Measurements from ENCODE around the gene SH2B2.

SH2B2 gene

GRCh38 chr7:102255916-102256315 lies 30.8 kb upstream of the SH2B2 start:
- TF ChIP-seq GATA2 (IDR thresholded peaks at IDR 0.05; ENCODE audit: low read depth, low read length) = no peak
- TF ChIP-seq GATA3 (IDR thresholded peaks at IDR 0.05; ENCODE audit: low read depth, low read length) = no peak

- no peak for TF ChIP-seq GATA2 (IDR thresholded peaks at IDR 0.05; ENCODE audit: low read depth, low read length)
- TF ChIP-seq GATA3 (IDR thresholded peaks at IDR 0.05; ENCODE audit: low read depth, low read length) = no peak
Measured at GRCh38 chr7:102258073-102258748, 28.5 kb upstream of the SH2B2 start.

- TF ChIP-seq GATA2 (IDR thresholded peaks at IDR 0.05; ENCODE audit: low read depth, low read length) (peak; percentile 42), GATA3 (IDR thresholded peaks at IDR 0.05; ENCODE audit: low read depth, low read length) (no peak)
Measured at GRCh38 chr7:102258749-102259107, 27.9 kb upstream of the SH2B2 start.

GRCh38 chr7:102260856-102261255 lies 25.8 kb upstream of the SH2B2 start:
- no peak for TF ChIP-seq GATA3 (IDR thresholded peaks at IDR 0.05; ENCODE audit: low read depth, low read length)
- no peak for TF ChIP-seq GATA2 (IDR thresholded peaks at IDR 0.05; ENCODE audit: low read depth, low read length)

- TF ChIP-seq GATA3 (IDR thresholded peaks at IDR 0.05; ENCODE audit: low read depth, low read length) (no peak), GATA2 (IDR thresholded peaks at IDR 0.05; ENCODE audit: low read depth, low read length) (no peak)
Measured at GRCh38 chr7:102261451-102261850, 25.2 kb upstream of the SH2B2 start.

- TF ChIP-seq GATA2 (IDR thresholded peaks at IDR 0.05; ENCODE audit: low read depth, low read length) (no peak), GATA3 (IDR thresholded peaks at IDR 0.05; ENCODE audit: low read depth, low read length) (no peak)
Measured at GRCh38 chr7:102262546-102262945, 24.1 kb upstream of the SH2B2 start.

GRCh38 chr7:102264367-102264891 lies 22.2 kb upstream of the SH2B2 start:
- TF ChIP-seq GATA2 (IDR thresholded peaks at IDR 0.05; ENCODE audit: low read depth, low read length) (no peak), GATA3 (IDR thresholded peaks at IDR 0.05; ENCODE audit: low read depth, low read length) (no peak)

GRCh38 chr7:102266541-102266940 lies 20.1 kb upstream of the SH2B2 start:
- TF ChIP-seq GATA2 (IDR thresholded peaks at IDR 0.05; ENCODE audit: low read depth, low read length) (no peak), GATA3 (IDR thresholded peaks at IDR 0.05; ENCODE audit: low read depth, low read length) (no peak)

GRCh38 chr7:102268635-102269034 lies 18.0 kb upstream of the SH2B2 start:
- TF ChIP-seq GATA3 (IDR thresholded peaks at IDR 0.05; ENCODE audit: low read depth, low read length) (no peak), GATA2 (IDR thresholded peaks at IDR 0.05; ENCODE audit: low read depth, low read length) (no peak)

- TF ChIP-seq GATA3 (IDR thresholded peaks at IDR 0.05; ENCODE audit: low read depth, low read length) = no peak
- TF ChIP-seq GATA2 (IDR thresholded peaks at IDR 0.05; ENCODE audit: low read depth, low read length) = no peak
Measured at GRCh38 chr7:102270178-102270887, 16.3 kb upstream of the SH2B2 start.

GRCh38 chr7:102271158-102271798 lies 15.4 kb upstream of the SH2B2 start:
- TF ChIP-seq GATA2 (IDR thresholded peaks at IDR 0.05; ENCODE audit: low read depth, low read length) (no peak), GATA3 (IDR thresholded peaks at IDR 0.05; ENCODE audit: low read depth, low read length) (no peak)

- TF ChIP-seq GATA3 (IDR thresholded peaks at IDR 0.05; ENCODE audit: low read depth, low read length) = no peak
- TF ChIP-seq GATA2 (IDR thresholded peaks at IDR 0.05; ENCODE audit: low read depth, low read length) = no peak
Measured at GRCh38 chr7:102272075-102272916, 14.4 kb upstream of the SH2B2 start.

GRCh38 chr7:102272917-102273748 lies 13.5 kb upstream of the SH2B2 start:
- TF ChIP-seq GATA3 (IDR thresholded peaks at IDR 0.05; ENCODE audit: low read depth, low read length) = no peak
- TF ChIP-seq GATA2 (IDR thresholded peaks at IDR 0.05; ENCODE audit: low read depth, low read length) = no peak
